Activated CD4-positive, alpha-beta T cell treated with anti-CD3 and anti-CD28 coated beads for 36 hours (primary cell): ENCODE data around the gene ZNF552. TPM values are rescaled to one million over a fixed set of nuclear protein-coding genes. Genes with fewer than 3 reads are reported as not detected.
A peak's percentile ranks its signal among the peaks of the same experiment; 100 is the strongest.
"Not testable (repeated sequence)": the region's sequence is repeated elsewhere in the genome, so short reads cannot be mapped to it uniquely, and the experiment has no call there.

Experiments used
- ATAC-seq: fragments of 200-7000 bp; cut with Tn5 transposase; one replicate; pipeline ENCODE4 v1.10.0; 2021; ENCODE audit warnings: mild to moderate bottlenecking, moderate library complexity
- CTCF ChIA-PET: fragments of 350-600 bp; sonication (Branson Sonifier 250); formaldehyde crosslinking; loops from one replicate; lab custom pipeline; 2021; ENCODE audit warnings: antibody characterized with exemption; lab: Charles Lee
- POLR2A ChIA-PET: fragments of 350-600 bp; sonication (Branson Sonifier 250); formaldehyde crosslinking; loops from one replicate; lab custom pipeline; 2021; ENCODE audit warnings: antibody characterized with exemption, inconsistent platforms; lab: Charles Lee
- DNase-seq: peaks from one replicate; pipeline ENCODE4 v3.0.0-alpha.2; 2020
- H3K27ac Mint-ChIP-seq: one replicate; pipeline ENCODE4 v1.8.0; 2021; ENCODE audit warnings: mixed read lengths
- H3K27me3 Mint-ChIP-seq: one replicate; pipeline ENCODE4 v1.8.0; 2021; ENCODE audit warnings: mixed read lengths
- H3K36me3 Mint-ChIP-seq: one replicate; pipeline ENCODE4 v1.8.0; 2021; ENCODE audit warnings: low read depth, mixed read lengths
- H3K4me1 Mint-ChIP-seq: one replicate; pipeline ENCODE4 v1.8.0; 2021; ENCODE audit warnings: mixed read lengths
- H3K4me3 Mint-ChIP-seq: one replicate; pipeline ENCODE4 v1.8.0; 2021; ENCODE audit warnings: mild to moderate bottlenecking, moderate library complexity, mixed read lengths
- H3K9me3 Mint-ChIP-seq: one replicate; pipeline ENCODE4 v1.8.0; 2021; ENCODE audit warnings: low read depth, mixed read lengths
- intact Hi-C, 2 experiments: fragments of 100-400 bp; cut with DNase I in 1 of 2; cut with micrococcal nuclease in 1 of 2; formaldehyde crosslinking; loops; one replicate each; pipeline versions ENCODE4 v1.14.2 to v1.15.1; 2022 to 2024; cut with DNase I, micrococcal nuclease
- total RNA-seq, 2 experiments: library from RNA; stranded (reverse); gene quantifications; one replicate each; pipeline ENCODE4 v1.2.3, GENCODE V29; 2021

The ZNF552 gene
- total RNA-seq, 2 experiments from 2014 or later: 5.9 to 6.1 TPM

DNA sequence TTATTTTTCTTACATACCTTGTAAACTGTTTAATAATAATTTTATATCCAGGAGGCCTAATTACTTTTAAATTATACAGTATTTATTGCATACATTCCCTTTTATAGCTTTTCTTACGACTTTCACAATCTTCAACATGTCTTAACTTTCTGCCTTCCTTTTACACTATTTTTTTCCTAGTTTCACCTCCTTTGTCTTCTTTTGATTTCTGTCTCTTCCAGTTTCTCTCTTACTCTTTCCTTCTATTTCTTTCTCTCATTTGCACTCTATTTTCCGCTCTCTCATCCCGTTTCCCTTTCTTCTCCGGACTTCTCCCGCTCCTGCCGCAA lies 11.5 kb downstream of the ZNF552 start:
- Mint-ChIP-seq H3K4me3 (peak overlapping the region; percentile 66), H3K27ac (peak overlapping the region; percentile 42), H3K27me3 (no peaks in the 10 kb centered on the region), H3K36me3 (peaks cover 41% of the 10 kb centered on the region), H3K9me3 (peaks cover 2% of the 10 kb centered on the region), H3K4me1 (peaks cover 20% of the 10 kb centered on the region)
- intact Hi-C loops: no loop called here
- DNase-seq: no peak
- CTCF ChIA-PET: no interaction called here
- ATAC-seq: no peak
- POLR2A ChIA-PET: no interaction called here

- Mint-ChIP-seq H3K4me1 (peaks cover 20% of the 10 kb centered on the region), H3K36me3 (peaks cover 34% of the 10 kb centered on the region), H3K9me3 (peaks cover 2% of the 10 kb centered on the region), H3K27ac (no peak overlapping the region), H3K4me3 (no peak overlapping the region), H3K27me3 (no peaks in the 10 kb centered on the region)
- CTCF ChIA-PET: no interaction called here
- DNase-seq (no peak), ATAC-seq (no peak)
- intact Hi-C loops: no loop called here
- POLR2A ChIA-PET: no interaction called here
These were observed 12.4 kb downstream of the ZNF552 start for GRCh38 chr19:57802269-57802668.

GRCh38 chr19:57800696-57801095 lies 14.0 kb downstream of the ZNF552 start:
- H3K27me3 Mint-ChIP-seq: no peaks in the 10 kb centered on the region
- H3K27ac Mint-ChIP-seq: no peak overlapping the region
- POLR2A ChIA-PET: interaction anchor here (1.0 kb wide), 1 partner anchor 48 kb away, joined by 3 read pairs; the partner anchor contains the start of gene ZNF587
- H3K9me3 Mint-ChIP-seq: peaks cover 2% of the 10 kb centered on the region
- H3K4me3 Mint-ChIP-seq: no peak overlapping the region
- CTCF ChIA-PET: interaction anchor here (0.8 to 1.2 kb wide), 2 partner anchors 19 to 419 kb away, joined by 3 read pairs; no protein-coding TSS in a partner anchor
- intact Hi-C loops: no loop called here
- peaks cover 38% of the 10 kb centered on the region for H3K36me3 Mint-ChIP-seq
- no peak for ATAC-seq
- DNase-seq: no peak
- H3K4me1 Mint-ChIP-seq: peaks cover 20% of the 10 kb centered on the region

- CTCF ChIA-PET, intact Hi-C loops, H3K27ac Mint-ChIP-seq, H3K9me3 Mint-ChIP-seq, H3K27me3 Mint-ChIP-seq, H3K4me1 Mint-ChIP-seq, POLR2A ChIA-PET, DNase-seq, H3K4me3 Mint-ChIP-seq, ATAC-seq: not testable (repeated sequence)
- H3K36me3 Mint-ChIP-seq: peaks cover 52% of the 10 kb centered on the region
These were observed 18.1 kb downstream of the ZNF552 start for GRCh38 chr19:57796580-57796979.

GRCh38 chr19:57789288-57789687 lies 25.4 kb downstream of the ZNF552 start:
- Mint-ChIP-seq H3K36me3 (peaks cover 81% of the 10 kb centered on the region), H3K9me3 (peaks cover 35% of the 10 kb centered on the region), H3K27me3 (no peaks in the 10 kb centered on the region), H3K4me1 (peaks cover 2% of the 10 kb centered on the region), H3K4me3 (no peak overlapping the region), H3K27ac (no peak overlapping the region)
- ChIA-PET CTCF (no interaction called here), POLR2A (no interaction called here)
- DNase-seq (no peak), ATAC-seq (no peak)
- intact Hi-C loops: no loop called here

DNA sequence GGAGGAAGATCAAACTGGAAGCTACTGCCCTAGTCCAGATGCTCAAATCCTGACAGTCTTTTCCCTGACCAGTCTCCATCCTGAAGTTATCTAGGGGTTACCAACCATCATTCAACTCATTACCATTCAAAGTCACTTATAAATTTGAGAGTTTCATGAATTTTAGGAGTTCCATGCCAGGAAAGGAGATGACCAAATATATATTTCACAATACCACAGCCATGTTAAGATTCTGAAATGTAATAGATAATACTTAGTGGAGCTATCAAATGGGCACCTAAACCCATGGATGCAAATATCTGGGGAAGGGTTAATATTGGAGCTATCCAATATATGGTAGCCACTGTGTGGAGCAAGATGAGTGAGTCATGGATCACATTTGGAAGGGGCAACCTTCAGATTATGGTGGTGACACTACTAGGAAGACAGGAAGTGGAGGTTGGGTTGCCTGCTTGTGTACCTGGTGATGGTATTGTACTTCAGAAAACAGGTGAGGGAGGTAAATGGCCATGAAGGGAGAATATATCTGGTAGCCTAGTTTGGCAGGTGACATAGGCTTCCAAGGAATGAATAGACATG lies 26.5 kb downstream of the ZNF552 start:
- ATAC-seq (no peak), DNase-seq (no peak)
- Mint-ChIP-seq H3K4me3 (no peak overlapping the region), H3K4me1 (peaks cover 2% of the 10 kb centered on the region), H3K27ac (no peak overlapping the region), H3K9me3 (peaks cover 35% of the 10 kb centered on the region), H3K36me3 (peaks cover 77% of the 10 kb centered on the region), H3K27me3 (no peaks in the 10 kb centered on the region)
- ChIA-PET CTCF (no interaction called here), POLR2A (no interaction called here)
- intact Hi-C loops: no loop called here

DNA sequence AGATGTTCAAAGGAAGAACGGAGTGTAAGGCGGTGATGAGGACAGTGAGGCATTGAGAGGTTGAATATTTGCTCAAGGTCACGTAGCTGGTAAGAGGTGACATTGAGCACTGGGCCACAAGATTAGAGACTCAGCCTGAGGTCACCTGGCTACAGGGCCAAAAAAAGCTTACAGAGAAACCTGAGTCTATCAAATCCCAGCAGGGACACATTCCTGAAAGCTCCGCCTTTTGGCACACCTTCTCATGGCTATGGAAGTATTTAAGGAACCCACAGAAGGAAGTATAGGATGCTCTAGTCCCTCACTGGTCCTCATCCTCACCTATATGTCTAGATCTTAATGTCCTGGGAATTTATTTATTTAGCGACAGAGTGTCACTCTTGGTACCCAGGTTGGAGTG lies 27.8 kb downstream of the ZNF552 start:
- intact Hi-C loops: no loop called here
- no peak for ATAC-seq
- Mint-ChIP-seq H3K9me3 (peaks cover 39% of the 10 kb centered on the region), H3K4me1 (peaks cover 2% of the 10 kb centered on the region), H3K4me3 (no peak overlapping the region), H3K27ac (no peak overlapping the region), H3K36me3 (peaks cover 75% of the 10 kb centered on the region), H3K27me3 (no peaks in the 10 kb centered on the region)
- ChIA-PET CTCF (no interaction called here), POLR2A (no interaction called here)
- DNase-seq: no peak

DNA sequence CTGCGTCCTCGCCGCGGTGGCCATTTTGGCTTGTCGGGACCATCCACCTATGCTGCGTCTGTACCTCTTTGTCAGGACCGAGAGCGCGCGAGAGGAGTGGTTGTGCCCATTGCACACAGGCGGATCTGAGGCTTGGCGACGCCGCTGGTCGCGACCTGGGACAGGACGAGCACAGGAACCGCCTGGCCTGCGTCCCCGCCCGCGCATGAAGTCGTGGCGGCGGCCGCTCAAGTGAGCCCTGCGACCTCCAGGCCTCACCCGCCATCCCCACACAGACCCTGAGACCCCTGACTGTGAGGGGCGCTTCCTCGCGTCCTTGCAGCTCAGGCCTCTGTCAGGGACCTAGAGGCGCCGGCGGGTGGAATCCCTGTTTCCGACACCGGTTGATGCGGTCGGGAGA lies 28.4 kb downstream of the ZNF552 start:
- ChIA-PET CTCF (no interaction called here), POLR2A (no interaction called here)
- H3K4me3 Mint-ChIP-seq: no peak overlapping the region
- H3K36me3 Mint-ChIP-seq: peaks cover 76% of the 10 kb centered on the region
- H3K27me3 Mint-ChIP-seq: no peaks in the 10 kb centered on the region
- no peak for ATAC-seq
- H3K27ac Mint-ChIP-seq: no peak overlapping the region
- peaks cover 2% of the 10 kb centered on the region for H3K4me1 Mint-ChIP-seq
- DNase-seq: no peak
- intact Hi-C loops: no loop called here
- H3K9me3 Mint-ChIP-seq: peaks cover 42% of the 10 kb centered on the region

- Mint-ChIP-seq H3K36me3 (peaks cover 84% of the 10 kb centered on the region), H3K27ac (no peak overlapping the region), H3K9me3 (peaks cover 55% of the 10 kb centered on the region), H3K27me3 (no peaks in the 10 kb centered on the region), H3K4me3 (no peak overlapping the region), H3K4me1 (peaks cover 6% of the 10 kb centered on the region)
- ChIA-PET CTCF (no interaction called here), POLR2A (no interaction called here)
- intact Hi-C loops: loop anchor here in 1 of 2 experiments (10.0 kb wide), 1 partner anchor 485 kb away; no protein-coding TSS in a partner anchor
- ATAC-seq (no peak), DNase-seq (no peak)
These were observed 35.4 kb downstream of the ZNF552 start for GRCh38 chr19:57779220-57779845.

- H3K4me1 Mint-ChIP-seq: peaks cover 10% of the 10 kb centered on the region
- ATAC-seq (no peak), DNase-seq (no peak)
- no peak overlapping the region for H3K27ac Mint-ChIP-seq
- intact Hi-C loops: loop anchor here in 1 of 2 experiments (10.0 kb wide), 1 partner anchor 486 kb away; no protein-coding TSS in a partner anchor
- no peaks in the 10 kb centered on the region for H3K27me3 Mint-ChIP-seq
- ChIA-PET CTCF (no interaction called here), POLR2A (no interaction called here)
- H3K4me3 Mint-ChIP-seq: no peak overlapping the region
- peaks cover 59% of the 10 kb centered on the region for H3K9me3 Mint-ChIP-seq
- H3K36me3 Mint-ChIP-seq: peaks cover 87% of the 10 kb centered on the region
These were observed 36.4 kb downstream of the ZNF552 start for GRCh38 chr19:57778336-57778735.

DNA sequence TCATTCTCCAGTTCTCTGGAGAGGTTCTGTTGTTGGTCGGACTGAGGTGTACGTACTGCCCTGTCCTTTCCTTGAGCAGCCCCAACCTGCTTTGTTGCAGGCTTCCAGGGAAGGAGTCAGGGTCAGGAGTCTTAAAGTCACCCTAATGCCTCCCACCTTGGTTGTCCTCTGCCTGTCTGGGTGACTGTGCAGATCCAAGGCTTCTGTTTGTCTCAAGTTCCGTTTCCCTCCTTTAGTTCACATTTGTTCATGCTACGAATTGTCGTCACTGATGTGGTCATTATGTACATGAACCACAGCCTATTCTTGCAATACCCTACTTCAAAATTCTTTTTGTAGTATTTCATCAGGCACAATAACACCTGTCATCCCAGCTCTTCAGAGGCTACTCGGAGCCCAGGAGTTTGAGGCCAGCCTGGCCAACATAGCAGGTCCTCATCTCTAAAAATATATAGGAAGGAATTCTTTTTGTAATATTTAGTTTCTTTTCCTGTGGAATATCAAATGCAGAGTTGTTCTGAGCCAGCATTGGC lies 37.9 kb downstream of the ZNF552 start:
- H3K9me3 Mint-ChIP-seq: peaks cover 60% of the 10 kb centered on the region
- peaks cover 93% of the 10 kb centered on the region for H3K36me3 Mint-ChIP-seq
- no peaks in the 10 kb centered on the region for H3K27me3 Mint-ChIP-seq
- ATAC-seq (no peak), DNase-seq (no peak)
- H3K4me3 Mint-ChIP-seq: no peak overlapping the region
- ChIA-PET CTCF (no interaction called here), POLR2A (no interaction called here)
- intact Hi-C loops: loop anchor here in 1 of 2 experiments (10.0 kb wide), 1 partner anchor 488 kb away; no protein-coding TSS in a partner anchor
- peaks cover 17% of the 10 kb centered on the region for H3K4me1 Mint-ChIP-seq
- H3K27ac Mint-ChIP-seq: no peak overlapping the region

DNA sequence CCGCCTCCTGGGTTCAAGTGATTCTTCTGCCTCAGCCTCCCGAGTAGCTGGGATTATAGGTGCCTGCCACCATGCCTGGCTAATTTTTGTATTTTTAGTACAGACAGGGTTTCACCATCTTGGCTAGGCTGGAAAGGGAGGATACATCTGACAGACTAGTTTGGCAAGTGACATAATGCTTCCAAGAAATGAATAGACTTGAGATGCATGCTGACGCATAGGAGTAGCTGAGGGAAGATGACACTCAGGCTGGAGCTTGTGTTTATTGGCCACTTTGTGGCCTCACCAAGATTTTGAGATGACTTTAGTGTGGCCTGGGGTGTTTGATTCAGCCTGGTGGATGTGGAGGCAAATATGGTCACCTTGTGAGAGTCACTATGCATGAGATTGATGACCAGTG lies 41.2 kb downstream of the ZNF552 start:
- Mint-ChIP-seq H3K27ac (peak overlapping the region; percentile 38), H3K4me1 (peaks cover 31% of the 10 kb centered on the region), H3K9me3 (peaks cover 36% of the 10 kb centered on the region), H3K4me3 (no peak overlapping the region), H3K27me3 (no peaks in the 10 kb centered on the region), H3K36me3 (peaks cover 81% of the 10 kb centered on the region)
- ChIA-PET CTCF (no interaction called here), POLR2A (no interaction called here)
- DNase-seq (no peak), ATAC-seq (no peak)
- intact Hi-C loops: loop anchor here in 1 of 2 experiments (10.0 kb wide), 1 partner anchor 491 kb away; no protein-coding TSS in a partner anchor
